HG02678 (cell line): ENCODE data around the gene DNAJC18.
A peak's percentile ranks its signal among the peaks of the same experiment; 100 is the strongest.
"Not testable (repeated sequence)": the region's sequence is repeated elsewhere in the genome, so short reads cannot be mapped to it uniquely, and the experiment has no call there.

ENCODE experiments used
- ATAC-seq: cut with Tn5 transposase; IDR thresholded peaks from one replicate; pipeline ENCODE4 v1.9.1; 2021; ENCODE audit warnings: mild to moderate bottlenecking, moderate library complexity; ENCODE audit not compliant: unreplicated experiment

Gene DNAJC18

GRCh38 chr5:139431706-139432105 is 7.6 kb downstream of the DNAJC18 start:
- ATAC-seq, result no peak

GRCh38 chr5:139430015-139430414 is 9.3 kb downstream of the DNAJC18 start:
- ATAC-seq, result no peak

DNA sequence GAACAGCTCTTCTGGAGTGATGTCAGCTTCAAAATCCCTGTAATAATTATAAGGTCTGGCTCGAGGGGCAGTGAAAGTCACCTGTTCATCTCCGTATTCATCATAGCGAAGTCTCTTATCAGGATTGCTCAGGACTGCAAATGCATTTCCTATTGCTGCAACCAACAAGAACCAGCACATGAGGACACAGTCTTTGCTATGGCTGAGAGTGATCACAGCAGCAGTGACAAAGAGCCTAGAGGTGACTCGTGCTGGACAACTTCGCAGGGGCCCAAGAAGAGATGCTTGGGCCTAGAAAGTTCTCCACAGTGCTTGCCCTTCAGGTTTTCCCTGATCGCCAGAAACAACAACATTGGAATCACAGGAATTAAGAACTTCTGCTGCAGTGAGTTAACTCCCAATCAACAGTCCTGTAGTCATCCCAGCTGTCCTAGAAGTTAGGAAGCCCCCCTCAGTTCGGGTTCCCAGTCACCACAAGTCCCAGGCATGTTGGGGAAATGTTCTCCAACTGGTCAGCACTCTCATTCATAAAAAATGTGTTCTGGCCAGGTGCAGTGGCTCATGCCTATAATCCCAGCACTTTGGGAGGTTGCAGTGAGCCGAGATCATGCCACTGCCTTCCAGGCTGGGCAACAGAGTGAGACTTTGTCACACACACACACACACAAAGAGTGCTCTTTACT is 13.0 kb downstream of the DNAJC18 start:
- no peak for ATAC-seq

- no peak for ATAC-seq
These were observed 13.8 kb downstream of the DNAJC18 start for GRCh38 chr5:139425497-139425896.

- ATAC-seq, result peak; percentile 47
These were observed 16.9 kb downstream of the DNAJC18 start for GRCh38 chr5:139422307-139422893.

GRCh38 chr5:139419226-139420192 is 19.8 kb downstream of the DNAJC18 start:
- no peak for ATAC-seq

GRCh38 chr5:139418793-139419192 is 20.5 kb downstream of the DNAJC18 start:
- no peak for ATAC-seq

DNA sequence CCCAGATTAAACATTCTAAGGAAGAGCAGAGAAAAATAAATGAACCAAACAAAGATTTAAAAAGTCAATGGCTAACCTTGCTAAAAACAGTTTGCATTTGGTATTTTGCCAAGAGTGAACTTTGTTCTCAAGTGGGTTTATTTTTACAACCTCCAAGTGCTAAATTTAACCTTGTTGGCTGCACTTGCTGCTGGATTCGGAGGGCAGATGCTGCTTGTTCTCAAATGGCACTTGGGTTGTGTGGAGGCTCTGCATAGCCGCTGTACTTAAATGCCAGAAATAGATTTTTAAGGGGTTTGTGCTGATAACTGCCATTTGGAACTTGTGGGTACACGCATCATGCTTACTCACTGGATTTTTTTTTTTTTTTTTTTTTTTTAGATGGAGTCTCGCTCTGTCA is 22.1 kb downstream of the DNAJC18 start:
- ATAC-seq, result no peak

DNA sequence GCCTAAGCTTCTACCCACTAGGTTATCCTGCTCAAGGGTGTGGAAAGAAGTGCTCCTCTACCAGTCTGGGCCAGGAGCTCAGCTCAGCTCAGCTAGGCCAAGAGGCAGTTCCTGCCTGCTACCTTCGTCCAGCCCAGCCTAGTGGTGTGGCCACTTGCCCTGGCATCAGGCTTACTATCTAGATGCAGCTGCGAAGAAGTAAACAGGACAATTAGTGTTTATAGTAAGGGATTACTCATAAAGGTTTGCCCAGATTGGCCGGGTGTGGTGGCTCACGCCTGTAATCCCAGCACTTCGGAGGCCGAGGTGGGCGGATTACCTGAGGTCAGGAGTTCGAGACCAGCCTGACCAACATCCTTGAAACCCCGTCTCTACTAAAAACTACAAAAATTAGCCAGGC is 22.7 kb downstream of the DNAJC18 start:
- ATAC-seq, result no peak

DNA sequence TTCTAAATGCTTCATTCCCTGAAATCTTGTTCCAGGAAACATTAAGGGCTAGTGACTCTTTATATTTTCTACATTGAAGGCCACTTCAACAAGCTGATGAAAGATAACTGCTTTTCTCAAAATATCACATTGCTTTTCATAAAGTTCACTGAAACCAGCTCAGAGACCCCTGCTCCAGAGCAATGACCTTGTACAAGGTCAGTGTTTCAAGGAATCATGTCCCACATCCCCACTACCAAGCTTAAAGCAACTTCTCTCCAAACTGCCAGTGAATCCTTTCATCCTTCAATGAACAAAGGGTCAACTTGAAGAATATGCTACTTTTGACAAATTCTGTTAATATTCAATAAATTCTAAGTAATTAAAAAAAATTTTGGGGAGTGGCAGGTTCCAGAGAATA is 23.5 kb downstream of the DNAJC18 start:
- ATAC-seq, result no peak

DNA sequence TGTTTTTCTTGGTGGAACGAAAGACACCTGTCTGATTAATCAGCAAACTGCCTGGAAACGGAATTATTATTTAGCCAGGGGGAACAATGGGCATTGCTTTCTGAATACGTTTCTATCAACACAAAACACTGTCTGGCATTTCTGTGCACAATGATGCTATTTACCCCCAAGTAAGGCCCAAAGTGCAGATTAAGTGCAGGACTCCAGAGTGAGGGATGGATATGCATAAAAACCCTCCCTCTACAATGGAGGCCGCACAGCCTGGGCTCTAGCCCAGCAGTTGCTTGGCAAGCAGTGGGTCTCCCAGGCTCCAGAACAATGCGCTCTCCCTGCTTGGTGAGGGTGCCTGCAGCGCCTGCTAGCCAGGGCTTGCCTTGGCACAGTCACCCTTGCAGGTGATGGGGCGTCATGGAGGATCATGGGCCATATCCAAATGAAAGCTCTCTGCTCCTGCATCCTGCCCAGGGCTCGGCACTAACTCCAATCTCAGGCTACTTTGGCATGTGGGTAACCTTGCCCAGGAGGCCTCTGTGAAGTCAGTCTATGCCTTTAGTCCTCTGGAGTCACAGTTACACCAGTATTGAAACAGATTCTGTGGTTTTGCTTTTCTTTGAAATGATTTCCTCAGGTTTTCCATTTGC is 24.0 kb downstream of the DNAJC18 start:
- ATAC-seq, result no peak

GRCh38 chr5:139414581-139415130 is 24.7 kb downstream of the DNAJC18 start:
- no peak for ATAC-seq

- ATAC-seq, result peak; percentile 68
These were observed 25.4 kb downstream of the DNAJC18 start for GRCh38 chr5:139413963-139414362.

DNA sequence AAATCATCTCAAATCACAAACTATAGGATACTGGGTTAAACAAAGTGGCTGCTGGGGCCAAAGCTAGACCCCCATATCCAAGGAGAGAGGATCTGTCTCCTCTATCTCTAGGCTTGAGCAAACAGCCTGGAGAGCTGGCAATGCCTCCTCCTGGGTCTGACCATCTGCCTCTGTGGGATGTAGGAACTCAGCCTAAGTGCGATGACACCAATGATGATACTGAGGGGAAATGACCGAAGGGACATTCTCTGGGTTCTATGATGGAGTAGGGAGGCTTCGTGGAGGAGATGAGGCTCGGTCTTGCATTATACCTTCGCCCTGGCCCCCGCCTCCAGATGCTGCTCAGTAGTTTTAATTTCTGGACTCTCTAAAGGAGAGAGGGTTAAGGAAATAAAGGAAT is 26.2 kb downstream of the DNAJC18 start:
- no peak for ATAC-seq

DNA sequence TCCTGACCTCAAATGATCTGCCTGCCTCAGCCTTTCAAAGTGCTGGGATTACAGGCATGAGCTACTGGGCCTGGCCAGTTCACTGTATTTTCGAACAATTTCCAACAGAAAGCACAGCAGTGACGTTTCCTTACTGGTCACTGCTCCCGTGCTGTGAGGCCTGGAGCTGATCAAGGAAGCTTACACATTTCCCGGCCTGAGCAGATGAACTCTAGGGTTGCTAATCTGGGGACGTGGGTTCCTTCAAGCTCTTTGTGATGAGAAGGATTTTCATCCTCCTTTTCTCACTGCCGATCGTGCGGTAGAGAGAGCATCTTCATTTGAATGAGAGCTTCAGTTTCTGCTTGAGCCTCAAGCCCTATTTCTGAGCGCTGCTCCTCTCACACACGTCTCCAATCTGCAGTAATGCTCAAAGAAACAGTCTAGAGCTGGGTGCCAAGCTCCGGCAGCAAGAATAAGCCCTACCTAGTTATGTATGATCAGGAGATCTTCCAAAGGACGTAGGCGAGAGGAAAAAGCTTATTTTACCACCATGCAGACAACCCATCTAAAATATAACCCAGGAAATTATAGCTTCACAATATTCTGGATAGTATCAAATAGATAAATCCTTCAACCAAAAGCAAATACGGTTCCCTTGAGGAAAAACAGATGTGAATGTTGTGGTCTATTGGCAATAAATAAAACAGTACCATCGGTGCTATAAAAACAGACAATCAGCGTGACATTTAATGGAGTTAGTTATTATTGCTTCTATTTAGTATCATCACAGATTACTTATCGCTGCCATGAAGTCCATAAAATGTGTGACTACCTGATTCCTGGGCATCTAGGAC is 28.1 kb downstream of the DNAJC18 start:
- ATAC-seq, result no peak

GRCh38 chr5:139410121-139410992 is 29.0 kb downstream of the DNAJC18 start:
- no peak for ATAC-seq

DNA sequence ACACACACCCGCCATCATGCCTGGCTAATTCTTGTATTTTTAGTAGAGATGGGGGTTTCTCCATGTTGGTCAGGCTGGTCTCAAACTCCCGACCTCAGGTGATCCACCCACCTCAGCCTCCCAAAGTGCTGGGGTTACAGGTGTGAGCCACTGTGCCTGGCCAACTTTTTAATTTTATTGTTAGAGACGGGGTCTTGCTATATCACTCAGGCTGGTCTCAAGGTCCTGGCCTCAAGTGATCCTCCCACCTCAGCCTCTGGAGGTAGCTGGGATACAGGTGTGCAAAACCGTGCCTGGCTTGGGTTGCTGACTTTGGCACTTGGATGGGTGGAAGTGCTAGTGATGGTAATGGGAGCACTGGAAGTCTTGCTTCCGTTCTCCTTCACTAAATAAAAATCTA is 30.2 kb downstream of the DNAJC18 start:
- not testable (repeated sequence) for ATAC-seq

GRCh38 chr5:139408191-139408590 is 31.1 kb downstream of the DNAJC18 start:
- no peak for ATAC-seq

DNA sequence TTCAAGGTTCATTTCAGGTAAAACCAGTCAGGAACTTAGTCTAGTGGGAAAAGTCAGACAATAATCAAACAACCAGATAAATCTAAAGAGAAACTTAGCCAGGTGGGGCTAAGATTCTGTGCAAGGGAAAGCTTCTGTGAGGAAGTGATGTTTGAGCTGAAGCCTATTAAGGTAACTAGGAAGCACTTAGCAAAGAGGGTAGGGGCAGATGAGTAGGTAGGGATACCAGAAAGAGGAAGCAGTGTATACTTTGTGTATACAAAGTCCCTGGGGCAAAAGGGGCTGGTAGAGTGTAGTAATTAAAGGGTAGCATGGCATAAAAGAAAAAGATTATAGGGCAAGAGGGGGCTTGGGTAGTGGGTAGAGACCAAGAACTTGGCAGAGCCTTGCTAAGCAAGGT is 31.8 kb downstream of the DNAJC18 start:
- ATAC-seq, result no peak
